Sigmoid colon (tissue), 4 donors: ENCODE results near the gene GPC1.

Experiments
- POLR2A ChIP-seq, 2 donors: fragments of 450-650 bp; IDR thresholded peaks; one replicate each; pipeline ENCODE4 v1.6.1; 2016; ENCODE audit warnings: antibody characterized with exemption in 2 of 2, mild to moderate bottlenecking in 2 of 2, moderate library complexity in 2 of 2
- POLR2AphosphoS5 ChIP-seq, 4 donors: sonication (generic); formaldehyde crosslinking; IDR thresholded peaks; one replicate each; pipeline ENCODE4 v1.6.1; 2017; ENCODE audit warnings: antibody characterized with exemption in 4 of 4
- TF ChIP-seq, protein P1 (sequence below), 4 experiments: fragments of 450-650 bp in 3 of 4; fragments of 200-600 bp in 1 of 4; IDR thresholded peaks; one replicate each; pipeline ENCODE4 v1.5.1; 2016 to 2019; ENCODE audit warnings: antibody characterized with exemption in 4 of 4, mild to moderate bottlenecking in 3 of 4, moderate library complexity in 2 of 4

DNA sequence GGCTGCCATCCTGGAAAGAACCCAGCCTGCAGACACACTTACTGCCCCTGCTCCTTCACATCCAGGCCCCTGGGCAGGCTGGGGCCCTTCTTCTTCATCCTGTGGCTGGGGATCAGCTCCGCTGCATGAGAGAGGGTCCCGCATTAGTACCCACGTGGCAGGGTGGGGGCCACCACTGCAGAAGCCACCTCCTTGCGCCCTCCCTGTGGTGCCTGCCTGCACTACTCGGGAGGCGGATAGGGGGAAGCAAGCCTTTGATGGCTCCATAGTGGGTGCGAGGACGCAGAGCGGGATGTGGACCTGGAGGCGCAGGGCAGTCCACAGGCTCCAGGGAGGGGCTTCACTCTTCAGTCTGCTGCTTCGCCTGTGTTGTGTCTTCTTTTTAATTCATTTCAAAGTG lies 46.7 kb downstream of the GPC1 start:
- TF ChIP-seq, protein P1, sequence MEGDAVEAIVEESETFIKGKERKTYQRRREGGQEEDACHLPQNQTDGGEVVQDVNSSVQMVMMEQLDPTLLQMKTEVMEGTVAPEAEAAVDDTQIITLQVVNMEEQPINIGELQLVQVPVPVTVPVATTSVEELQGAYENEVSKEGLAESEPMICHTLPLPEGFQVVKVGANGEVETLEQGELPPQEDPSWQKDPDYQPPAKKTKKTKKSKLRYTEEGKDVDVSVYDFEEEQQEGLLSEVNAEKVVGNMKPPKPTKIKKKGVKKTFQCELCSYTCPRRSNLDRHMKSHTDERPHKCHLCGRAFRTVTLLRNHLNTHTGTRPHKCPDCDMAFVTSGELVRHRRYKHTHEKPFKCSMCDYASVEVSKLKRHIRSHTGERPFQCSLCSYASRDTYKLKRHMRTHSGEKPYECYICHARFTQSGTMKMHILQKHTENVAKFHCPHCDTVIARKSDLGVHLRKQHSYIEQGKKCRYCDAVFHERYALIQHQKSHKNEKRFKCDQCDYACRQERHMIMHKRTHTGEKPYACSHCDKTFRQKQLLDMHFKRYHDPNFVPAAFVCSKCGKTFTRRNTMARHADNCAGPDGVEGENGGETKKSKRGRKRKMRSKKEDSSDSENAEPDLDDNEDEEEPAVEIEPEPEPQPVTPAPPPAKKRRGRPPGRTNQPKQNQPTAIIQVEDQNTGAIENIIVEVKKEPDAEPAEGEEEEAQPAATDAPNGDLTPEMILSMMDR (IDR thresholded peaks at IDR 0.05) = no peak
- TF ChIP-seq POLR2AphosphoS5 (IDR thresholded peaks at IDR 0.05) (no peak), POLR2A (IDR thresholded peaks at IDR 0.05) (no peak)
